Rectal smooth muscle tissue (tissue), 1 donor: Measurements from ENCODE around the gene FOSL2.

Source experiments
- H3K27ac ChIP-seq: one replicate; pipeline ENCODE4 v1.7.0; 2013; ENCODE audit warnings: low read depth, low read length, inconsistent platforms
- H3K27me3 ChIP-seq: one replicate; pipeline ENCODE4 v1.7.0; 2013; ENCODE audit warnings: low read length; ENCODE audit not compliant: control insufficient read depth, insufficient read depth
- H3K36me3 ChIP-seq: one replicate; pipeline ENCODE4 v1.7.0; 2013; ENCODE audit warnings: low read length; ENCODE audit not compliant: control insufficient read depth, insufficient read depth
- H3K4me1 ChIP-seq: one replicate; pipeline ENCODE4 v1.7.0; 2013; ENCODE audit warnings: low read length; ENCODE audit not compliant: control insufficient read depth, insufficient read depth
- H3K4me3 ChIP-seq: one replicate; pipeline ENCODE4 v1.7.0; 2013; ENCODE audit warnings: low read length
- H3K9ac ChIP-seq: one replicate; pipeline ENCODE4 v1.7.0; 2013; ENCODE audit warnings: low read length

Gene FOSL2

GRCh38 chr2:28350791-28351285 is 41.8 kb upstream of the FOSL2 start:
- Histone ChIP-seq H3K36me3 (no peaks in the 10 kb centered on the region), H3K4me1 (peaks cover 17% of the 10 kb centered on the region), H3K4me3 (no peak overlapping the region), H3K9ac (no peak overlapping the region), H3K27me3 (no peaks in the 10 kb centered on the region), H3K27ac (no peak overlapping the region)

- Histone ChIP-seq H3K9ac (no peak overlapping the region), H3K36me3 (no peaks in the 10 kb centered on the region), H3K27ac (no peak overlapping the region), H3K27me3 (no peaks in the 10 kb centered on the region), H3K4me1 (peaks cover 25% of the 10 kb centered on the region), H3K4me3 (no peak overlapping the region)
Observed at GRCh38 chr2:28351621-28352020, 41.0 kb upstream of the FOSL2 start.

DNA sequence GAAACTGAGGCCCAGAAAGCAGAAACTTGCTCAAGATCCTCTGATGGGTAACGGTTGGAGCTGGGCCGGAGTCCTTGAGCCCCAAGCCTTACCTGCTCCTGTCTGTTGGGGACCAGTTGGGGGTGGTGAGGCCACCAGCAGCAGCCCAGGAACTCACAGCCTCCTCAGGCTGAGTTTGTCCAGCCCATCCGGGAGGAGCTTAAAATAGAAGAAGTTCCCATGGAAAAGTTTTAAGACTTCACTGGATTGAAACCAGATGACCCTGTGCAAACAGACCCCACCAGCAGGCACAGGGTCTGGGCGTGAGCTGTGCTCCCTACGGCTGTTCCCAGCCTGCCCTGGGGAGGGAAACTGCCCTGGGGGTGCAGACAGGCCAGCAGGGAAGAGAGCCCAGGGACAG is 40.6 kb upstream of the FOSL2 start:
- H3K27me3 ChIP-seq, result no peaks in the 10 kb centered on the region
- H3K27ac ChIP-seq, result peak overlapping the region; percentile 19
- peaks cover 25% of the 10 kb centered on the region for H3K4me1 ChIP-seq

GRCh38 chr2:28352610-28353195 is 40.0 kb upstream of the FOSL2 start:
- Histone ChIP-seq H3K36me3 (no peaks in the 10 kb centered on the region), H3K4me1 (peaks cover 25% of the 10 kb centered on the region), H3K27me3 (no peaks in the 10 kb centered on the region), H3K27ac (peak overlapping the region; percentile 8), H3K9ac (no peak overlapping the region), H3K4me3 (no peak overlapping the region)

More for the DNA sequence above, 40.6 kb upstream of the FOSL2 start:
- Histone ChIP-seq H3K4me3 (no peak overlapping the region), H3K9ac (no peak overlapping the region), H3K36me3 (no peaks in the 10 kb centered on the region)

- H3K4me1 ChIP-seq, result peaks cover 25% of the 10 kb centered on the region
- H3K9ac ChIP-seq, result no peak overlapping the region
- H3K27ac ChIP-seq, result no peak overlapping the region
- no peaks in the 10 kb centered on the region for H3K36me3 ChIP-seq
- no peaks in the 10 kb centered on the region for H3K27me3 ChIP-seq
- H3K4me3 ChIP-seq, result no peak overlapping the region
Observed at GRCh38 chr2:28354920-28355520, 37.6 kb upstream of the FOSL2 start.

DNA sequence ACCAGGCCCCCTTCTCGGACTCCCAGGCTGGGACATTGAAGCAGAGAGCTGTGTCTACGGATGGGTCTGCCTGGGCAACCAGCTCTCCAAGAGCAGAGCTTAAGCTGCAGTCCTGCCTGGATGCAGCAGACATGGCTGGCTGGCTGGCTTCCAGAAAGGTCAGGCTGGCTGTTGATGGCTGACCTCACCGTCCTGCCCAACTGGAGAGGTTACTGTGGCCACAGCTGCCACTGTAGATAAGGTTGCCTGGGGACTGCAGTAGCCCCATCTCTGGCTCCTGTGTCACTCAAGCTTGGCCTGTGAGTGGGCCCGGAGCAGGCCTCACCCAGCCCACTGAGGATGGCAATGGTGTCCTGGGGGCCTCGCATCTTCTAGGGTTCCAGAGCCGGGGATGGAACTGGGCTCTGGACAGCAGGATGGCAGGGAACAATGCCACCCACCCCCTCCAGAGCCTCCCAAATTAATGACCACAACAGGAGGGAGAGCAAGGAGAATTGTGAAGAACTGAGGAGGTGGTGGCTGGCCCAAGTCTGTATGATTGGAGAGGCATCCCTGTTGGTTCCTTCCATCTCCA is 37.0 kb upstream of the FOSL2 start:
- H3K4me3 ChIP-seq, result no peak overlapping the region
- no peaks in the 10 kb centered on the region for H3K27me3 ChIP-seq
- H3K9ac ChIP-seq, result no peak overlapping the region
- no peaks in the 10 kb centered on the region for H3K36me3 ChIP-seq
- peaks cover 25% of the 10 kb centered on the region for H3K4me1 ChIP-seq
- peak overlapping the region; percentile 86 for H3K27ac ChIP-seq

GRCh38 chr2:28356095-28356911 is 36.4 kb upstream of the FOSL2 start:
- Histone ChIP-seq H3K27me3 (no peaks in the 10 kb centered on the region), H3K4me1 (peaks cover 25% of the 10 kb centered on the region), H3K4me3 (no peak overlapping the region), H3K27ac (peak overlapping the region; percentile 86), H3K36me3 (no peaks in the 10 kb centered on the region), H3K9ac (peak overlapping the region; percentile 38)

GRCh38 chr2:28357055-28357454 is 35.6 kb upstream of the FOSL2 start:
- Histone ChIP-seq H3K9ac (no peak overlapping the region), H3K27me3 (no peaks in the 10 kb centered on the region), H3K4me3 (no peak overlapping the region), H3K4me1 (peaks cover 21% of the 10 kb centered on the region), H3K36me3 (no peaks in the 10 kb centered on the region), H3K27ac (peak overlapping the region; percentile 86)

DNA sequence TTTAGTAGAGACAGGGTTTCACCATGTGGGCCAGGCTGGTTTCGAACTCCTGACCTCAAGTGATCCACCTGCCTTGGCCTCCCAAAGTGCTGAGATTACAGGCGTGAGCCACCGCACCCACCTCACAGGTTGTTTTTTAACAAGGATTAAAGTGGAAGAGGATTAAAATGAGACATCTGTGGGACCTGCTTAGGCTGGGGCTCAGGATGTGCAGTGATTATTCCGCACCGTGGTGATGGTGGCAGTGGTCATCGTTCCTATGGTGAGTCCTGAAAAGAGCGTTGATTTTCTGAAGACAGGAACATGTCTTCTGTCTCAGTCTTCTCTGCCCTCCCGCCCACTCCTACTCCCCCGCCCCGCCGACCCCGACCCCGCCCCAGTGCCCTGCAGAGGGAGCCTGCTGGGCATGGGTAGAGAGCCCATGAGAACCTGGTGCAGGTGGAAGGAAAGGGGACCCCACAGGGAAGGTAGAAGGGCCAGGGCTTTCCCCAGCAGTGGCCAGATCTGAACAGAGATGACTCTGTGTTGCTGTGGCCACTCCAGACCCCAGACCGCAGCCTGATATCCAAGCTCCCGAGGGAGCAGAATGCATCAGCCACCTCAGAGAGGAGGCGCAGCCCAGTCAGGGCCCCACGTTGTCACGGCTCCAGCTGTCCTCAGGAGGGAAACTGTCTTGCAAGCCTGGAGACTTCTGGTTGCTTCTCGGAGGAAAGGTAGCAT is 34.5 kb upstream of the FOSL2 start:
- Histone ChIP-seq H3K4me1 (peaks cover 15% of the 10 kb centered on the region), H3K4me3 (no peak overlapping the region), H3K27ac (no peak overlapping the region), H3K9ac (no peak overlapping the region), H3K36me3 (no peaks in the 10 kb centered on the region), H3K27me3 (no peaks in the 10 kb centered on the region)

- Histone ChIP-seq H3K4me1 (peaks cover 15% of the 10 kb centered on the region), H3K27me3 (no peaks in the 10 kb centered on the region), H3K27ac (no peak overlapping the region), H3K4me3 (no peak overlapping the region), H3K36me3 (no peaks in the 10 kb centered on the region), H3K9ac (no peak overlapping the region)
Observed at GRCh38 chr2:28358668-28359201, 33.9 kb upstream of the FOSL2 start.

DNA sequence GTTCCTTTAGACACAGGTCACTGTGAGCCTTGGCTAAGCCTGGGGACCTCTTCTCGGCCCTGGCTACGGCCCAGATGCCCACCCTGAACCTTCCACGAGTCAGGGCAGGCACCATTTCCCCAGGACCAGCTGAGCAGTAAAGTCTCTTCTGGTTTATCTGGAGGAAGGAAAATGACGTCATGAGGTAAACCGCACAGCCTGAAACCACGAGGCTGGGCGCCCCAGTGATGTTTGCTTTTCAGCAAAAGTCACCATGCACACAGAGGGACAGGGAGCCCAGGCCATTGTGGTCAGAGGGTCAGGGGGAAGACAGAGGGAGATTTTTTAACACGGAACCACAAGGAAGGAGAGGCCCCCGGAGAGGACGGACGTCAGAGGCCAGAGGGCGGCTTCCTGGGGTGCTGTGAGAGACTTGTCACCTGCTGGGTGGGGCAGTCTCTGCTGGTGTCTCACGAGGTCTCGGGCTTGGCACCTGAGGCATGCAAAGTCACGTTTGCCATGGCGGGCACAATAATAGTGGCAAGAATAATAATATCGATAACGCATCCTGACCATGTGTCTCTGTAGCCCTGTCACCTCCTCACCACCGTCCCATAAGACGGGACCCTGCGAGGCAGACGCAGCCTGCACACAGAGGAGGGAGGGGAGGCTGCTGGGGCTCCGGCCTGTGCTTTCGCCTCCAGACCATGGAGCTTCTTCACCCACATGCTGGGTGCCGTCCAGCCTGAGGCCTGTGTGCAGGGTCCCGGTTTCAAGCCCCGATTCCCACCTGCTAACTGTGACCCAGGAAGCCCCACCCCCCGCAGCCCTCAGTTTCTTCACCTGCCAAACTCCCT is 33.2 kb upstream of the FOSL2 start:
- H3K4me3 ChIP-seq, result no peak overlapping the region
- H3K36me3 ChIP-seq, result no peaks in the 10 kb centered on the region
- no peaks in the 10 kb centered on the region for H3K27me3 ChIP-seq
- H3K9ac ChIP-seq, result no peak overlapping the region
- no peak overlapping the region for H3K27ac ChIP-seq
- H3K4me1 ChIP-seq, result peaks cover 15% of the 10 kb centered on the region
